ENCODE data around the gene CWC22. TPM values are rescaled to one million over a fixed set of nuclear protein-coding genes. Genes with fewer than 3 reads are reported as not detected.
A peak's percentile ranks its signal among the peaks of the same experiment; 100 is the strongest.

CWC22 gene
- total and polyA plus RNA-seq, 5 donors from 2014 or later = 19.3 to 32.1 (median 29.3) TPM

DNA sequence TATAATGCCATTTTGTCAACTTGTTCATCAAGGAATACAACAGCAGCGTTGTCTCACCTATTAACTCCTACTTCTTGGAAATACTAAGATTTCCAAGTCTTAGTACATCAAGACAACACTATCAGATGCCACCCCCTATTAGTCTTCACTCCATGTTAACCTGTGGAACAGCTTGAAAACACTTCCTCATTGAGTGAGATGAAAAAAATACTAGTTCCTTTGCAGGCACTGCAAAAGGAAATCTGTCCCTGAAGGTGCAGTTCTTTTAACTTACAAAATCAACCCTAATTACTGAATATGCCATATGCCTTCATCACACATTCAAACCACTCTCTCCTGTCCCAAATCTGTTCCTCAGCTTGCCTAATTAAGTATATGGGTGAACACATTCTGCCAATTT is 4.0 kb downstream of the CWC22 start:
- no peaks in the 10 kb centered on the region for H3K36me3 ChIP-seq (ENCODE audit: control insufficient read depth, insufficient read depth, low read length)
- DNase-seq (no peak), ATAC-seq (ENCODE audit: low read depth in 2 of 2) (no peak)
- H3K27me3 ChIP-seq (ENCODE audit: control insufficient read depth, insufficient read depth, low read length) = no peaks in the 10 kb centered on the region
- peaks cover 5% of the 10 kb centered on the region for H3K36me3 Mint-ChIP-seq
- no peak overlapping the region for H3K27ac ChIP-seq (ENCODE audit: insufficient read depth, low read length, poor library complexity, severe bottlenecking)
- peaks cover 13% of the 10 kb centered on the region for H3K4me1 ChIP-seq (ENCODE audit: control insufficient read depth, insufficient read depth, low read length, poor library complexity, severe bottlenecking)
- H3K9me3 ChIP-seq (ENCODE audit: control insufficient read depth in 2 of 2, low read length in 2 of 2) = no peaks in the 10 kb centered on the region
- no peak overlapping the region for H3K27ac Mint-ChIP-seq
- peak overlapping the region in 1 of 4 donors; percentile 59 for H3K4me3 Mint-ChIP-seq
- no peak overlapping the region for H3K4me3 ChIP-seq (ENCODE audit: low read depth, low read length)
- no peaks in the 10 kb centered on the region for H3K27me3 Mint-ChIP-seq
- peaks cover 0 to 2% (median 0%) of the 10 kb centered on the region in 7 donors for H3K9me3 Mint-ChIP-seq
- peaks cover 31 to 77% (median 52%) of the 10 kb centered on the region in 4 donors for H3K4me1 Mint-ChIP-seq

DNA sequence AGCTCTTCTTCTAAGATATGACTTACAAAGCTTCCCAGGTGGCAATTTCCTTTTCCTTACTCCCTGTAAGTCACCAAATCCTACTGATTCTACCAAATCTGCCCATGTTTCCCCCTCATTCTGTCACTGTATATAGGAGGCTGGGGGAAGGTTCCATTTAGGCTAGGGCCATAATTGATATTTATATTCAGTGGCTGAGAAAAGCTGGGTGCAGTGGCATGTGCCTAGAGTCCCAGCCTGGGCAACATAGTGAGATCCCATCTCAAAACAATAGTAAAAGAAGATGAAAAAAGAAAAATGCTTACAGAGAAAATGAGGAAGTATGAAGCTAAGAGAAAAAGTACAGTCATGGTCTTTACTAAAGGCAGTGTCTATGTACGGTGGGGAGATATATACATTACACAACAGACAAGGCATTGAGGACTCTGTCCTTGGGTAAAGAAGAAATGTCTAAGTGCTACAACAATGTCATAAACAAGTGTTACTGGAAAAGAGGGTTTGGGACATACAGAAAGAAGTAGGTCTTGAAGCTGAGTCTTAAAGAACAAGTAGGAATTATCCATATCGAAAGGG is 4.8 kb downstream of the CWC22 start:
- Mint-ChIP-seq H3K27me3 (no peaks in the 10 kb centered on the region), H3K27ac (peak overlapping the region in 2 of 3 donors; percentile 22 to 49), H3K9me3 (peaks cover 0 to 2% (median 0%) of the 10 kb centered on the region in 7 donors), H3K4me3 (peak overlapping the region in 1 of 4 donors; percentile 59), H3K4me1 (peaks cover 33 to 76% (median 54%) of the 10 kb centered on the region in 4 donors), H3K36me3 (peaks cover 5% of the 10 kb centered on the region)
- H3K27me3 ChIP-seq (ENCODE audit: control insufficient read depth, insufficient read depth, low read length) = no peaks in the 10 kb centered on the region
- ATAC-seq (ENCODE audit: low read depth in 2 of 2) (no peak), DNase-seq (no peak)
- peaks cover 13% of the 10 kb centered on the region for H3K4me1 ChIP-seq (ENCODE audit: control insufficient read depth, insufficient read depth, low read length, poor library complexity, severe bottlenecking)
- no peak overlapping the region for H3K4me3 ChIP-seq (ENCODE audit: low read depth, low read length)
- H3K9me3 ChIP-seq (ENCODE audit: control insufficient read depth in 2 of 2, low read length in 2 of 2) = no peaks in the 10 kb centered on the region
- no peaks in the 10 kb centered on the region for H3K36me3 ChIP-seq (ENCODE audit: control insufficient read depth, insufficient read depth, low read length)
- H3K27ac ChIP-seq (ENCODE audit: insufficient read depth, low read length, poor library complexity, severe bottlenecking) = no peak overlapping the region

DNA sequence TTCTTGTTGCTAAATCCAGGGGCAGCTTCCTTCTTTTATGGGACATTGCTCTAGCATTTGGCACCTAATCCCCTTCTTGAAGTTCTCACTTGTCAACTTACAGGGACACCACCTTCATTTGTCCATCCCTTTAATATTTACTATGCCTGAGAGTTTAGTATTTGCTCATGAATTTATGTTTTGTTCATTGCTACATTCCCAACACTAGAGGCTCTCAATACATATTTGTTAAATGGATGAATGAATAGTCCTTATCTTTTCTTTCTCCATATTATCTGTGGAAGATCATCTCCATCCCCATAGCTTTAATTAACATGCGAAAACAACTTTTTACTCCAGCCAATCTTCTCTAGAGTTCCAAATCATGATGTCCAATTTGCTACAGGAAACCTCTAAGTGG is 5.4 kb downstream of the CWC22 start:
- peaks cover 31 to 73% (median 52%) of the 10 kb centered on the region in 4 donors for H3K4me1 Mint-ChIP-seq
- Histone ChIP-seq H3K4me1 (ENCODE audit: control insufficient read depth, insufficient read depth, low read length, poor library complexity, severe bottlenecking) (peaks cover 13% of the 10 kb centered on the region), H3K27ac (ENCODE audit: insufficient read depth, low read length, poor library complexity, severe bottlenecking) (no peak overlapping the region)

DNA sequence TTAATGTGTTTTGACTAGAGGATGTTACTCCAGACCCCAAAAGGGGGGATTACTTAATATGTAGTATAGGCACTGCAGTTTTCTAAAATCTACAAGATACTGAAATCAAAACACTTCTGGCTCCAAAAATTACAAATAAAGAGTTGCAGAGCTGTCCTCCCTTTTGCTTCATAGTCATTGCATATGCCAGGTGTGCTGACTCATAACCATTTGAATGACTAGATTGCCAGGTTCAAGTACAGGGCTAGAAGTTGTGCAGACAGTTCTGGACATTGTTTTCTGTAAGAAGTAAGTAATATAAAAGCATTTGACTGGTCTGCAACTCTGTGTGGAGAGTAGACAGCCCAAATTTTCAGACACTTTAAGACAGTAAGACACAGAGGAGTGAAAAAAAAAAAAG is 6.7 kb downstream of the CWC22 start:
- no peaks in the 10 kb centered on the region for H3K36me3 ChIP-seq (ENCODE audit: control insufficient read depth, insufficient read depth, low read length)
- Mint-ChIP-seq H3K27me3 (no peaks in the 10 kb centered on the region), H3K36me3 (peaks cover 8% of the 10 kb centered on the region), H3K4me1 (peaks cover 44 to 73% (median 59%) of the 10 kb centered on the region in 4 donors), H3K9me3 (no peaks in the 10 kb centered on the region), H3K27ac (peak overlapping the region in 1 of 3 donors; percentile 51), H3K4me3 (no peak overlapping the region)
- H3K4me3 ChIP-seq (ENCODE audit: low read depth, low read length) = no peak overlapping the region
- DNase-seq (no peak), ATAC-seq (ENCODE audit: low read depth in 2 of 2) (no peak)
- H3K27ac ChIP-seq (ENCODE audit: insufficient read depth, low read length, poor library complexity, severe bottlenecking) = no peak overlapping the region
- no peaks in the 10 kb centered on the region for H3K9me3 ChIP-seq (ENCODE audit: control insufficient read depth in 2 of 2, low read length in 2 of 2)
- H3K4me1 ChIP-seq (ENCODE audit: control insufficient read depth, insufficient read depth, low read length, poor library complexity, severe bottlenecking) = peaks cover 6% of the 10 kb centered on the region
- no peaks in the 10 kb centered on the region for H3K27me3 ChIP-seq (ENCODE audit: control insufficient read depth, insufficient read depth, low read length)

More for the DNA sequence above, 5.4 kb downstream of the CWC22 start:
- peak overlapping the region in 2 of 4 donors; percentile 9 to 59 for H3K4me3 Mint-ChIP-seq
- no peaks in the 10 kb centered on the region for H3K9me3 ChIP-seq (ENCODE audit: control insufficient read depth in 2 of 2, low read length in 2 of 2)
- H3K27me3 ChIP-seq (ENCODE audit: control insufficient read depth, insufficient read depth, low read length) = no peaks in the 10 kb centered on the region
- H3K27ac Mint-ChIP-seq = no peak overlapping the region
- peaks cover 0 to 2% (median 0%) of the 10 kb centered on the region in 7 donors for H3K9me3 Mint-ChIP-seq
- ATAC-seq (ENCODE audit: low read depth in 2 of 2) (no peak), DNase-seq (no peak)
- no peak overlapping the region for H3K4me3 ChIP-seq (ENCODE audit: low read depth, low read length)
- H3K36me3 ChIP-seq (ENCODE audit: control insufficient read depth, insufficient read depth, low read length) = no peaks in the 10 kb centered on the region
- peaks cover 5% of the 10 kb centered on the region for H3K36me3 Mint-ChIP-seq
- no peaks in the 10 kb centered on the region for H3K27me3 Mint-ChIP-seq

DNA sequence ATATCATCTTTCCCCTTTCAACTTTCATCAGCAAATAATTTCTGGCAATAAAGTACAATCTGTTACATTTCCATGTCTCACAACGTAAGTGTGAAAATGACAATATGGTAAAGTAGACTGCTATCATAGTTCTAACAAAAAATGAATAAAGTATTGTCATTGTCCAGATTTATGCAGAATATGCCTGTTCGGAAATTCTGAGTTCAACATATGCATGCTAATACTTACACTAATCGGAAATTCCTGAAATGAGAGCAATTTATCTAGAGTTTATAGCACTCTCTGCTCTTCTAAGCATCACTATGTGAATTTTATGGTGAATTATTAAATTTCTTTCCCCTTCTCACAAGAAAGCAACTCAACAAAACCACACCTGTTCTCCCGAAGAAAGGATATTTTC is 8.1 kb downstream of the CWC22 start:
- Mint-ChIP-seq H3K4me1 (peaks cover 50 to 75% (median 67%) of the 10 kb centered on the region in 4 donors), H3K27ac (no peak overlapping the region), H3K36me3 (peaks cover 12% of the 10 kb centered on the region), H3K4me3 (no peak overlapping the region), H3K9me3 (no peaks in the 10 kb centered on the region), H3K27me3 (no peaks in the 10 kb centered on the region)
- peaks cover 6% of the 10 kb centered on the region for H3K4me1 ChIP-seq (ENCODE audit: control insufficient read depth, insufficient read depth, low read length, poor library complexity, severe bottlenecking)
- no peaks in the 10 kb centered on the region for H3K36me3 ChIP-seq (ENCODE audit: control insufficient read depth, insufficient read depth, low read length)
- DNase-seq = no peak
- ATAC-seq (ENCODE audit: low read depth in 2 of 2) = no peak
- no peaks in the 10 kb centered on the region for H3K9me3 ChIP-seq (ENCODE audit: control insufficient read depth in 2 of 2, low read length in 2 of 2)
- no peak overlapping the region for H3K4me3 ChIP-seq (ENCODE audit: low read depth, low read length)
- H3K27me3 ChIP-seq (ENCODE audit: control insufficient read depth, insufficient read depth, low read length) = no peaks in the 10 kb centered on the region
- no peak overlapping the region for H3K27ac ChIP-seq (ENCODE audit: insufficient read depth, low read length, poor library complexity, severe bottlenecking)

DNA sequence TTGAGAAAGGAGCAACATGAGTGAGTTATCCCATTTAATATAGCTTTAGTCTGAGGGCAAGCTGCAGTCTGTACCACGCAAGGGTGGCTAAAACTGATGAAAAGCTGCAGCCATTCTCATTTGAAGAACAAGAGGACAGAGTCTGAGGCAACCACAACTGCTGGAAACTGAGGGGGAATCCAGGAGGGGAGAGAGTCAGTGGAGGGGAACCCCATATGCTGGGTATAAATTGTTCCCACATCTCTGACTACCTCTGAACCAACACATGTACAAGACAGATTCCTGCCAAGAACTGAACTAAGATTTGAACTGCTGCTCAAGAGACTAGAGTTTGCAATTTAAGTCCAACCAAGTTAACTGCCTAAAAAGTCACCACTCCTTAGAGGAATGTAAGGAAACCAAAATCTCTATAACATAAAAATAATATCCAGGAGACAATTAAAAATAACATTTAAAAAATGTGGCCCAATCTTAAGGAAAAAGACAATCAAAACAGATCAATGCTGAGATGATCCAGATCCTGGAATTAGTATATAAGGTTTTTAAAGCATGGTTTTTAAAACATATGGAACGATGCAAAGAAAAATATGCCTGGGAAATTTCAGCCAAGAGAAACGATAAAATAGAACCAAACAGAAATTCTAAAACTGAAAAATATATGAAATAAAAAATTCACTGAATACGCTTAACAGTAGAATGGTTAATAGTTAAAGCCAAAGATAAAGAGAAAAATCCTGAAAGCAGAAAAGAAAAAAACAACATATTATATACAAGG is 11.2 kb downstream of the CWC22 start:
- no peaks in the 10 kb centered on the region for H3K27me3 ChIP-seq (ENCODE audit: control insufficient read depth, insufficient read depth, low read length)
- Mint-ChIP-seq H3K27me3 (no peaks in the 10 kb centered on the region), H3K9me3 (no peaks in the 10 kb centered on the region), H3K36me3 (peaks cover 31% of the 10 kb centered on the region), H3K4me3 (peak overlapping the region in 1 of 4 donors; percentile 51), H3K4me1 (peaks cover 56 to 70% (median 65%) of the 10 kb centered on the region in 4 donors), H3K27ac (peak overlapping the region in 2 of 3 donors; percentile 7 to 43)
- DNase-seq (no peak), ATAC-seq (ENCODE audit: low read depth in 2 of 2) (no peak)
- no peak overlapping the region for H3K27ac ChIP-seq (ENCODE audit: insufficient read depth, low read length, poor library complexity, severe bottlenecking)
- no peak overlapping the region for H3K4me3 ChIP-seq (ENCODE audit: low read depth, low read length)
- peaks cover 5% of the 10 kb centered on the region for H3K4me1 ChIP-seq (ENCODE audit: control insufficient read depth, insufficient read depth, low read length, poor library complexity, severe bottlenecking)
- H3K9me3 ChIP-seq (ENCODE audit: control insufficient read depth in 2 of 2, low read length in 2 of 2) = no peaks in the 10 kb centered on the region
- H3K36me3 ChIP-seq (ENCODE audit: control insufficient read depth, insufficient read depth, low read length) = peaks cover 22% of the 10 kb centered on the region

DNA sequence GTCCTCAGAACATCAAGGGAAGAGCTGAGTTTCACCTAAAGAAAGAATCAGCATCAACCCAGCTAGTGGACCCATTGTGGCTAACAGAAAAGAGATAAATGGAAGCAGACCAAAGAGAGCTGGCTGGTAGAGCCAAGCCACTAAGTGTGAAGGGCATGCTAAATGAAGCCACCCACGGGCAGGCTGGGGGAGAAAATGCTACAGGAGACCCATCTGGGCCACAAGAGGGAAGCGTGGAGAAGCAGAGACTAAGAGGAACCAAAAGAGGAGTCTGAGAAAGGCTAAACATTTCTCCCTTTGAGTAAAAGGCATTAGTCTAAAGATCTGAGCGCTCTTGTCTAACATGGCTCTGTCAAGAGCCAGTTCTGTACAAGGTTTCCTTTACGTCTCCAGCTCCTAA is 15.8 kb downstream of the CWC22 start:
- H3K4me1 ChIP-seq (ENCODE audit: control insufficient read depth, insufficient read depth, low read length, poor library complexity, severe bottlenecking) = peaks cover 6% of the 10 kb centered on the region
- Mint-ChIP-seq H3K9me3 (no peaks in the 10 kb centered on the region), H3K4me1 (peaks cover 47 to 51% (median 48%) of the 10 kb centered on the region in 4 donors), H3K27ac (peak overlapping the region in 2 of 3 donors; percentile 5 to 46), H3K36me3 (peaks cover 56% of the 10 kb centered on the region), H3K4me3 (peak overlapping the region in 1 of 4 donors; percentile 8), H3K27me3 (no peaks in the 10 kb centered on the region)
- H3K4me3 ChIP-seq (ENCODE audit: low read depth, low read length) = no peak overlapping the region
- DNase-seq (no peak), ATAC-seq (ENCODE audit: low read depth in 2 of 2) (no peak)
- H3K36me3 ChIP-seq (ENCODE audit: control insufficient read depth, insufficient read depth, low read length) = peaks cover 49% of the 10 kb centered on the region
- H3K9me3 ChIP-seq (ENCODE audit: control insufficient read depth in 2 of 2, low read length in 2 of 2) = no peaks in the 10 kb centered on the region
- no peaks in the 10 kb centered on the region for H3K27me3 ChIP-seq (ENCODE audit: control insufficient read depth, insufficient read depth, low read length)
- no peak overlapping the region for H3K27ac ChIP-seq (ENCODE audit: insufficient read depth, low read length, poor library complexity, severe bottlenecking)
